HL-60 (cell line): ENCODE measurements around the gene PRAC1.

Source experiments
- GABPA ChIP-seq: IDR thresholded peaks from 2 replicates; pipeline ENCODE4 v1.6.1; 2012; ENCODE audit warnings: low read depth
- POLR2AphosphoS5 ChIP-seq: IDR thresholded peaks from 2 replicates; pipeline ENCODE4 v1.6.1; 2012; ENCODE audit warnings: low read depth
- SPI1 ChIP-seq: IDR thresholded peaks from 2 replicates; pipeline ENCODE4 v1.6.1; 2012; ENCODE audit warnings: low read depth, mild to moderate bottlenecking, borderline replicate concordance
- TF ChIP-seq, protein P1 (sequence below): IDR thresholded peaks from one replicate; pipeline ENCODE4 v1.5.1; 2011; ENCODE audit warnings: low read length, control low read depth, inconsistent platforms; ENCODE audit not compliant: insufficient read depth
- TF ChIP-seq, protein P2 (sequence below): IDR thresholded peaks from 2 replicates; pipeline ENCODE4 v1.6.1; 2012; ENCODE audit warnings: low read depth; ENCODE audit not compliant: insufficient replicate concordance

DNA sequence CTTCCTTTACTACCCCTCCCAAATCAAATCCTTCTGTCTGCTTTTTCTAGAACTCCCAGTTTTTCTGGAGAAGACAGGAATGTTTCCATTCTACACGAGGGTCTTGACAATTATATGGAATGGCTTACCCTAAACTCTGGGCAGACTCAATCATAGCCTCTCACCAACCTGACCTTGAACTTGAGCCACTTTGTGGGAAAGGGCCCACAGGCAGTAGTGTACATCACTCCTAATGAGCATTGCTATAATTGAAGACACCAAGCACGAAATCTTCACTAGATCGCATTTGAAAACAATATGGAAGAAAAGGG, 7.9 kb upstream of the PRAC1 start:
- TF ChIP-seq, protein P1, sequence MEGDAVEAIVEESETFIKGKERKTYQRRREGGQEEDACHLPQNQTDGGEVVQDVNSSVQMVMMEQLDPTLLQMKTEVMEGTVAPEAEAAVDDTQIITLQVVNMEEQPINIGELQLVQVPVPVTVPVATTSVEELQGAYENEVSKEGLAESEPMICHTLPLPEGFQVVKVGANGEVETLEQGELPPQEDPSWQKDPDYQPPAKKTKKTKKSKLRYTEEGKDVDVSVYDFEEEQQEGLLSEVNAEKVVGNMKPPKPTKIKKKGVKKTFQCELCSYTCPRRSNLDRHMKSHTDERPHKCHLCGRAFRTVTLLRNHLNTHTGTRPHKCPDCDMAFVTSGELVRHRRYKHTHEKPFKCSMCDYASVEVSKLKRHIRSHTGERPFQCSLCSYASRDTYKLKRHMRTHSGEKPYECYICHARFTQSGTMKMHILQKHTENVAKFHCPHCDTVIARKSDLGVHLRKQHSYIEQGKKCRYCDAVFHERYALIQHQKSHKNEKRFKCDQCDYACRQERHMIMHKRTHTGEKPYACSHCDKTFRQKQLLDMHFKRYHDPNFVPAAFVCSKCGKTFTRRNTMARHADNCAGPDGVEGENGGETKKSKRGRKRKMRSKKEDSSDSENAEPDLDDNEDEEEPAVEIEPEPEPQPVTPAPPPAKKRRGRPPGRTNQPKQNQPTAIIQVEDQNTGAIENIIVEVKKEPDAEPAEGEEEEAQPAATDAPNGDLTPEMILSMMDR: no peak
- TF ChIP-seq GABPA: no peak
- TF ChIP-seq, protein P2, sequence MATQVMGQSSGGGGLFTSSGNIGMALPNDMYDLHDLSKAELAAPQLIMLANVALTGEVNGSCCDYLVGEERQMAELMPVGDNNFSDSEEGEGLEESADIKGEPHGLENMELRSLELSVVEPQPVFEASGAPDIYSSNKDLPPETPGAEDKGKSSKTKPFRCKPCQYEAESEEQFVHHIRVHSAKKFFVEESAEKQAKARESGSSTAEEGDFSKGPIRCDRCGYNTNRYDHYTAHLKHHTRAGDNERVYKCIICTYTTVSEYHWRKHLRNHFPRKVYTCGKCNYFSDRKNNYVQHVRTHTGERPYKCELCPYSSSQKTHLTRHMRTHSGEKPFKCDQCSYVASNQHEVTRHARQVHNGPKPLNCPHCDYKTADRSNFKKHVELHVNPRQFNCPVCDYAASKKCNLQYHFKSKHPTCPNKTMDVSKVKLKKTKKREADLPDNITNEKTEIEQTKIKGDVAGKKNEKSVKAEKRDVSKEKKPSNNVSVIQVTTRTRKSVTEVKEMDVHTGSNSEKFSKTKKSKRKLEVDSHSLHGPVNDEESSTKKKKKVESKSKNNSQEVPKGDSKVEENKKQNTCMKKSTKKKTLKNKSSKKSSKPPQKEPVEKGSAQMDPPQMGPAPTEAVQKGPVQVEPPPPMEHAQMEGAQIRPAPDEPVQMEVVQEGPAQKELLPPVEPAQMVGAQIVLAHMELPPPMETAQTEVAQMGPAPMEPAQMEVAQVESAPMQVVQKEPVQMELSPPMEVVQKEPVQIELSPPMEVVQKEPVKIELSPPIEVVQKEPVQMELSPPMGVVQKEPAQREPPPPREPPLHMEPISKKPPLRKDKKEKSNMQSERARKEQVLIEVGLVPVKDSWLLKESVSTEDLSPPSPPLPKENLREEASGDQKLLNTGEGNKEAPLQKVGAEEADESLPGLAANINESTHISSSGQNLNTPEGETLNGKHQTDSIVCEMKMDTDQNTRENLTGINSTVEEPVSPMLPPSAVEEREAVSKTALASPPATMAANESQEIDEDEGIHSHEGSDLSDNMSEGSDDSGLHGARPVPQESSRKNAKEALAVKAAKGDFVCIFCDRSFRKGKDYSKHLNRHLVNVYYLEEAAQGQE: no peak
- no peak for TF ChIP-seq POLR2AphosphoS5
- TF ChIP-seq SPI1: no peak
